ENCODE results near the gene LMO7.

DNA sequence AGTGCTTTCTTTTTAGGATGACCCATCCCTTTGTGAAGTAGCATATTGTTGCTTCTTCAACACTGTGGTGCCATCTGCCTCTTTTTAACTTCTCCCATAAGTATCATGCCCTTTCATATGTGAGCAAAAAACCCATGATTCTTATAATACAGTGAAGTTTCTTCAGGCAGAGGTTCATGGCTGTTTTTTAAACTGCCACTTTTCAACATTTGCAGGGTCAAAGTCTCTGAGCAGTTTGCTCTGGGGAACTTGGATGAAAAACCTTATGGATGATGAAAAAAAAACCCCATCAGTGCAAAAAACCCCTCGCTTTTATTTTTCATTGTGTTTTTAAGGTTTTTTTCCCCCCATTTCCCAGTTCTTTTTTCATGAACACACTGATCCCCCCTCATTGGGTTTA lies 158.5 kb downstream of the LMO7 start:
- TF ChIP-seq, protein P1, sequence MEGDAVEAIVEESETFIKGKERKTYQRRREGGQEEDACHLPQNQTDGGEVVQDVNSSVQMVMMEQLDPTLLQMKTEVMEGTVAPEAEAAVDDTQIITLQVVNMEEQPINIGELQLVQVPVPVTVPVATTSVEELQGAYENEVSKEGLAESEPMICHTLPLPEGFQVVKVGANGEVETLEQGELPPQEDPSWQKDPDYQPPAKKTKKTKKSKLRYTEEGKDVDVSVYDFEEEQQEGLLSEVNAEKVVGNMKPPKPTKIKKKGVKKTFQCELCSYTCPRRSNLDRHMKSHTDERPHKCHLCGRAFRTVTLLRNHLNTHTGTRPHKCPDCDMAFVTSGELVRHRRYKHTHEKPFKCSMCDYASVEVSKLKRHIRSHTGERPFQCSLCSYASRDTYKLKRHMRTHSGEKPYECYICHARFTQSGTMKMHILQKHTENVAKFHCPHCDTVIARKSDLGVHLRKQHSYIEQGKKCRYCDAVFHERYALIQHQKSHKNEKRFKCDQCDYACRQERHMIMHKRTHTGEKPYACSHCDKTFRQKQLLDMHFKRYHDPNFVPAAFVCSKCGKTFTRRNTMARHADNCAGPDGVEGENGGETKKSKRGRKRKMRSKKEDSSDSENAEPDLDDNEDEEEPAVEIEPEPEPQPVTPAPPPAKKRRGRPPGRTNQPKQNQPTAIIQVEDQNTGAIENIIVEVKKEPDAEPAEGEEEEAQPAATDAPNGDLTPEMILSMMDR (IDR thresholded peaks at IDR 0.05) = no peak
- no peak for TF ChIP-seq POLR2A (IDR thresholded peaks at IDR 0.05)
